Measurements from ENCODE around the gene LRP11. TPM values are rescaled to one million over a fixed set of nuclear protein-coding genes. Genes with fewer than 3 reads are reported as not detected.
A peak's percentile ranks its signal among the peaks of the same experiment; 100 is the strongest.
"Not testable (repeated sequence)": the region's sequence is repeated elsewhere in the genome, so short reads cannot be mapped to it uniquely, and the experiment has no call there.

The LRP11 gene
- polyA plus RNA-seq, 2 of the 4 experiments (the other 2 are of a cell fraction), result 48.9 to 57.7 TPM

- FAIRE-seq (no peak), DNase-seq (ENCODE audit: low read depth in 1 of 2, low spot score in 1 of 2) (peak in 1 of 2 experiments; percentile 69), ATAC-seq (peak; percentile 53 to 62)
- ChIA-PET POLR2A (interaction anchor here (0.6 to 2.5 kb wide), 6 partner anchors 8 to 28 kb away, joined by 3 to 8 read pairs (median 6); no protein-coding TSS in a partner anchor), CTCF (interaction anchor here (0.6 to 5.0 kb wide), 8 partner anchors 9 to 318 kb away, joined by 3 to 51 read pairs (median 3); partner anchors contain the start of gene PPIL4)
- H3K4me2 ChIP-seq, result peak overlapping the region; percentile 92
- WGBS (ENCODE audit: missing lambda C conversion rate), result under 1% methylated on average over 11 of the region's 69 CpGs
- TF ChIP-seq POLR2A (IDR thresholded peaks at IDR 0.05; ENCODE audit: low read length), result peak; percentile 46
- TF ChIP-seq NR3C1 (IDR thresholded peaks at IDR 0.05), result no peak
- TF ChIP-seq SMC3 (IDR thresholded peaks at IDR 0.05), result 0 out of 3 replicates have a peak, but pooled peaks have one; percentile 10
- no peak for TF ChIP-seq FOSL2 (IDR thresholded peaks at IDR 0.05)
- TF ChIP-seq FOSL2 (CRISPR knock-in tag; IDR thresholded peaks at IDR 0.05), result no peak
- TF ChIP-seq KDM1A (IDR thresholded peaks at IDR 0.05; ENCODE audit: low read depth), result no peak
- H3K4me3 ChIP-seq, result peak overlapping the region; percentile 65
- peaks cover 57% of the 10 kb centered on the region for H3K4me1 ChIP-seq
- no peaks in the 10 kb centered on the region for H3K9me3 ChIP-seq
- peak overlapping the region; percentile 96 to 99 for H3K27ac ChIP-seq
These were observed 1.0 kb downstream of the LRP11 start for GRCh38 chr6:149862922-149863697.

- H3K4me3 ChIP-seq, result peak overlapping the region; percentile 65
- peak overlapping the region; percentile 92 for H3K4me2 ChIP-seq
- DNase-seq (ENCODE audit: low read depth in 1 of 2, low spot score in 1 of 2); H3K9me3 ChIP-seq; ATAC-seq; FAIRE-seq: not testable (repeated sequence)
- POLR2A ChIA-PET, result interaction anchor here (0.6 to 1.0 kb wide), 2 partner anchors 26 to 28 kb away, joined by 4 to 8 read pairs; no protein-coding TSS in a partner anchor
- 72% methylated on average over 7 of the region's 12 CpGs for WGBS (ENCODE audit: missing lambda C conversion rate)
- H3K27ac ChIP-seq, result peak overlapping the region; percentile 96 to 99
- peaks cover 57% of the 10 kb centered on the region for H3K4me1 ChIP-seq
- CTCF ChIA-PET, result interaction anchor here (1.3 to 1.4 kb wide), 2 partner anchors 28 to 41 kb away, joined by 3 to 7 read pairs; no protein-coding TSS in a partner anchor
- TF ChIP-seq MAFK (IDR thresholded peaks at IDR 0.05; ENCODE audit: partially characterized antibody), result peak; percentile 63
These were observed 1.8 kb downstream of the LRP11 start for GRCh38 chr6:149862424-149862738.

- H3K4me3 ChIP-seq, result peak overlapping the region; percentile 65
These were observed 2.3 kb downstream of the LRP11 start for GRCh38 chr6:149861603-149862423.

GRCh38 chr6:149860834-149861602 lies 3.1 kb downstream of the LRP11 start:
- H3K4me2 ChIP-seq, result peak overlapping the region; percentile 92
- H3K4me1 ChIP-seq, result peaks cover 69% of the 10 kb centered on the region
- peak overlapping the region; percentile 65; the same call in 1 of the 3 replicates for H3K4me3 ChIP-seq
- H3K27ac ChIP-seq, result peak overlapping the region in 1 of 2 experiments; percentile 99; a peak in 3 of 6 replicates
- no peak for FAIRE-seq
- peak; percentile 21 to 39; a peak in 3 of 5 replicates for TF ChIP-seq RAD21 (conservative IDR thresholded peaks at IDR 0.05 in 1 of 2, IDR thresholded peaks at IDR 0.05 in 1 of 2)
- TF ChIP-seq SMC3 (IDR thresholded peaks at IDR 0.05), result 0 out of 3 replicates have a peak, but pooled peaks have one; percentile 16
- TF ChIP-seq CTCF (IDR thresholded peaks at IDR 0.05), result peak; percentile 12; the same call in 1 of the 3 replicates
- TF ChIP-seq EHMT2 (IDR thresholded peaks at IDR 0.05; ENCODE audit: low read depth), result no peak
- peak in 1 of 2 experiments; percentile 77; a peak in 2 of 4 replicates for TF ChIP-seq CEBPB (IDR thresholded peaks at IDR 0.05)
- TF ChIP-seq USF2 (IDR thresholded peaks at IDR 0.05), result no peak
- POLR2A ChIA-PET, result no interaction called here
- CTCF ChIA-PET, result interaction anchor here (0.9 to 2.5 kb wide), 4 partner anchors 20 to 63 kb away, joined by 3 to 10 read pairs (median 5); no protein-coding TSS in a partner anchor
- 75% methylated on average over 14 of the region's 14 CpGs for WGBS (ENCODE audit: missing lambda C conversion rate)
- no peaks in the 10 kb centered on the region for H3K9me3 ChIP-seq
- no peak for DNase-seq (ENCODE audit: low read depth in 1 of 2, low spot score in 1 of 2)
- no peak for ATAC-seq

More at GRCh38 chr6:149861603-149862423, 2.3 kb downstream of the LRP11 start:
- Histone ChIP-seq H3K27ac (peak overlapping the region in 1 of 2 experiments; percentile 99; a peak in 3 of 6 replicates), H3K4me2 (peak overlapping the region; percentile 92), H3K4me1 (peaks cover 61% of the 10 kb centered on the region), H3K9me3 (no peaks in the 10 kb centered on the region)
- TF ChIP-seq NPAS2 (CRISPR knock-in tag; IDR thresholded peaks at IDR 0.05; ENCODE audit: borderline replicate concordance) (no peak), CEBPB (IDR thresholded peaks at IDR 0.05) (no peak), SREBF2 (IDR thresholded peaks at IDR 0.05) (no peak), HEYL (CRISPR knock-in tag; IDR thresholded peaks at IDR 0.05) (no peak), POLR2A (IDR thresholded peaks at IDR 0.05; ENCODE audit: low read length) (no peak), HOXB5 (CRISPR knock-in tag; IDR thresholded peaks at IDR 0.05) (no peak), CHD2 (IDR thresholded peaks at IDR 0.05; ENCODE audit: low read length, partially characterized antibody) (no peak), E2F6 (IDR thresholded peaks at IDR 0.05; ENCODE audit: borderline replicate concordance, low read depth) (no peak), ZFP36 (IDR thresholded peaks at IDR 0.05; ENCODE audit: borderline replicate concordance, partially characterized antibody) (no peak), KDM1A (IDR thresholded peaks at IDR 0.05; ENCODE audit: low read depth) (no peak), FOSB (CRISPR knock-in tag; IDR thresholded peaks at IDR 0.05) (no peak)
- 47% methylated on average over 13 of the region's 14 CpGs for WGBS (ENCODE audit: missing lambda C conversion rate)
- ATAC-seq (no peak), FAIRE-seq (no peak), DNase-seq (ENCODE audit: low read depth in 1 of 2, low spot score in 1 of 2) (no peak)
- ChIA-PET CTCF (interaction anchor here (0.9 to 2.5 kb wide), 4 partner anchors 21 to 62 kb away, joined by 3 to 10 read pairs (median 5); no protein-coding TSS in a partner anchor), POLR2A (interaction anchor here (0.6 kb wide), 1 partner anchor 127 kb away, joined by 3 read pairs; no protein-coding TSS in a partner anchor)

Data from A549 (cell line).